Natural killer cell (primary cell): ENCODE results near the gene OGFOD3. TPM values are rescaled to one million over a fixed set of nuclear protein-coding genes. Genes with fewer than 3 reads are reported as not detected.

Source experiments
- ATAC-seq, 3 donors: fragments of 150-1000 bp in 2 of 3; fragments of 200-7000 bp in 1 of 3; cut with Tn5 transposase; 1 replicate in 1 of 3; 2 replicates in 2 of 3; pipeline ENCODE4 v1.10.0; 2021; ENCODE audit warnings: mild to moderate bottlenecking in 2 of 3, moderate library complexity in 2 of 3
- DNase-seq, 2 donors: peaks; one replicate each; pipeline versions ENCODE4 v3.0.0 to v3.0.0-alpha.2; 2013 to 2021; ENCODE audit warnings: mixed read lengths in 1 of 2
- H3K27ac ChIP-seq: one replicate; pipeline ENCODE4 v1.5.1; 2013; ENCODE audit warnings: mild to moderate bottlenecking, low read length
- H3K27me3 ChIP-seq: one replicate; pipeline ENCODE4 v1.6.1; 2013; ENCODE audit warnings: low read length; ENCODE audit not compliant: control insufficient read depth, insufficient read depth
- H3K36me3 ChIP-seq: one replicate; pipeline ENCODE4 v1.6.1; 2013; ENCODE audit warnings: low read length; ENCODE audit not compliant: control insufficient read depth, insufficient read depth
- H3K4me1 ChIP-seq: one replicate; pipeline ENCODE4 v1.6.1; 2013; ENCODE audit warnings: low read length; ENCODE audit not compliant: control insufficient read depth, insufficient read depth
- H3K4me3 ChIP-seq: one replicate; pipeline ENCODE4 v1.5.1; 2013; ENCODE audit warnings: low read length
- H3K9me3 ChIP-seq: one replicate; pipeline ENCODE4 v1.6.1; 2013; ENCODE audit warnings: low read length; ENCODE audit not compliant: control insufficient read depth, insufficient read depth
- H3K27ac Mint-ChIP-seq, 2 donors: one replicate each; pipeline ENCODE4 v1.8.0; 2022; ENCODE audit warnings: mild to moderate bottlenecking in 2 of 2, mixed read lengths in 2 of 2, moderate library complexity in 1 of 2
- H3K27me3 Mint-ChIP-seq, 2 donors: one replicate each; pipeline ENCODE4 v1.8.0; 2022; ENCODE audit warnings: low read depth in 2 of 2, mixed read lengths in 2 of 2
- H3K36me3 Mint-ChIP-seq: one replicate; pipeline ENCODE4 v1.8.0; 2022; ENCODE audit warnings: mixed read lengths
- H3K4me1 Mint-ChIP-seq, 2 donors: one replicate each; pipeline ENCODE4 v1.8.0; 2022; ENCODE audit warnings: mixed read lengths in 2 of 2
- H3K4me3 Mint-ChIP-seq: one replicate; pipeline ENCODE4 v1.8.0; 2022; ENCODE audit warnings: mild to moderate bottlenecking, moderate library complexity, mixed read lengths
- H3K9me3 Mint-ChIP-seq, 2 donors: one replicate each; pipeline ENCODE4 v1.8.0; 2022; ENCODE audit warnings: mixed read lengths in 2 of 2
- CTCF ChIP-seq: fragments of 200-600 bp; IDR thresholded peaks from one replicate; pipeline ENCODE4 v1.8.0; 2022; ENCODE audit warnings: antibody characterized with exemption
- WGBS: methylation state at CpG from one replicate; pipeline ENCODE4 v1.1.7; 2013; ENCODE audit warnings: missing lambda C conversion rate; ENCODE audit not compliant: insufficient coverage; 5-methylcytosine and 5-hydroxymethylcytosine counted together
- intact Hi-C: fragments of 100-400 bp; cut with micrococcal nuclease; formaldehyde crosslinking; loops from one replicate; pipeline ENCODE4 v1.14.2; 2022
- total RNA-seq, 4 donors: library from RNA; stranded (reverse); fragments of 120-200 nt in 1 of 4; gene quantifications; one replicate each; pipeline versions ENCODE4 v1.2.3 to v1.2.4, GENCODE V29; 2013 to 2022

The OGFOD3 gene
- total RNA-seq, 3 donors from 2014 or later (not counting 1 experiment from before 2014, with no cell fraction given), result 21.6 to 28.6 (median 23.3) TPM

- Histone ChIP-seq H3K9me3 (no peaks in the 10 kb centered on the region), H3K4me3 (no peak overlapping the region), H3K27me3 (peaks cover 15% of the 10 kb centered on the region), H3K36me3 (peaks cover 3% of the 10 kb centered on the region), H3K4me1 (peaks cover 5% of the 10 kb centered on the region), H3K27ac (no peak overlapping the region)
- Mint-ChIP-seq H3K36me3 (no peaks in the 10 kb centered on the region), H3K4me3 (no peak overlapping the region), H3K9me3 (no peaks in the 10 kb centered on the region), H3K27ac (no peak overlapping the region), H3K4me1 (peaks cover 0 to 7% of the 10 kb centered on the region in 2 donors), H3K27me3 (peaks cover 0 to 5% of the 10 kb centered on the region in 2 donors)
- no peak for DNase-seq
- TF ChIP-seq CTCF, result no peak
- 47% methylated on average over 38 of the region's 38 CpGs for WGBS
- intact Hi-C loops, result no loop called here
- no peak for ATAC-seq
These were observed 31.3 kb downstream of the OGFOD3 start for GRCh38 chr17:82386881-82387704.

GRCh38 chr17:82386255-82386831, 32.0 kb downstream of the OGFOD3 start:
- peaks cover 0 to 6% of the 10 kb centered on the region in 2 donors for H3K27me3 Mint-ChIP-seq
- 72% methylated on average over 11 of the region's 17 CpGs for WGBS

GRCh38 chr17:82385559-82386254, 32.7 kb downstream of the OGFOD3 start:
- no peaks in the 10 kb centered on the region for H3K9me3 ChIP-seq
- H3K4me3 ChIP-seq, result no peak overlapping the region
- H3K4me1 Mint-ChIP-seq, result peaks cover 0 to 13% of the 10 kb centered on the region in 2 donors
- no peaks in the 10 kb centered on the region for H3K9me3 Mint-ChIP-seq
- no peak overlapping the region for H3K4me3 Mint-ChIP-seq
- H3K27ac Mint-ChIP-seq, result no peak overlapping the region
- 59% methylated on average over 21 of the region's 26 CpGs for WGBS
- H3K36me3 ChIP-seq, result no peaks in the 10 kb centered on the region
- DNase-seq, result no peak
- TF ChIP-seq CTCF, result no peak
- ATAC-seq, result no peak
- H3K27me3 ChIP-seq, result peaks cover 15% of the 10 kb centered on the region
- peaks cover 5% of the 10 kb centered on the region for H3K4me1 ChIP-seq
- peaks cover 0 to 9% of the 10 kb centered on the region in 2 donors for H3K27me3 Mint-ChIP-seq
- H3K36me3 Mint-ChIP-seq, result no peaks in the 10 kb centered on the region
- no peak overlapping the region for H3K27ac ChIP-seq
- intact Hi-C loops, result no loop called here

More at GRCh38 chr17:82386255-82386831, 32.0 kb downstream of the OGFOD3 start:
- DNase-seq (no peak), ATAC-seq (no peak)
- no peaks in the 10 kb centered on the region for H3K9me3 Mint-ChIP-seq
- intact Hi-C loops, result no loop called here
- TF ChIP-seq CTCF, result no peak
- Histone ChIP-seq H3K27me3 (peaks cover 15% of the 10 kb centered on the region), H3K4me1 (peaks cover 5% of the 10 kb centered on the region), H3K9me3 (no peaks in the 10 kb centered on the region), H3K27ac (no peak overlapping the region), H3K36me3 (no peaks in the 10 kb centered on the region), H3K4me3 (no peak overlapping the region)
- peaks cover 0 to 9% of the 10 kb centered on the region in 2 donors for H3K4me1 Mint-ChIP-seq
- H3K27ac Mint-ChIP-seq, result no peak overlapping the region
- H3K4me3 Mint-ChIP-seq, result no peak overlapping the region
- H3K36me3 Mint-ChIP-seq, result no peaks in the 10 kb centered on the region
